ENCODE results near the gene SLC27A5.
"Not testable (repeated sequence)": the region's sequence is repeated elsewhere in the genome, so short reads cannot be mapped to it uniquely, and the experiment has no call there.

SLC27A5 gene

GRCh38 chr19:58474997-58475713, 36.6 kb downstream of the SLC27A5 start:
- CTCF ChIA-PET = no interaction called here
- no peak for DNase-seq (ENCODE audit: extremely low spot score)
- TF ChIP-seq CTBP1 (IDR thresholded peaks at IDR 0.05; ENCODE audit: borderline replicate concordance) = no peak
- no peak for TF ChIP-seq TARDBP (IDR thresholded peaks at IDR 0.05)
- TF ChIP-seq SP1 (IDR thresholded peaks at IDR 0.05) = no peak
- TF ChIP-seq FOXK2 (IDR thresholded peaks at IDR 0.05) = no peak
- no peak for TF ChIP-seq SUZ12 (IDR thresholded peaks at IDR 0.05)
- TF ChIP-seq LEF1 (IDR thresholded peaks at IDR 0.05; ENCODE audit: borderline replicate concordance) = no peak
- TF ChIP-seq FOXM1 (IDR thresholded peaks at IDR 0.05; ENCODE audit: borderline replicate concordance) = no peak
- no peak for TF ChIP-seq ARNT (IDR thresholded peaks at IDR 0.05)
- no peak for TF ChIP-seq FOXA1 (IDR thresholded peaks at IDR 0.05)
- POLR2A ChIA-PET = interaction anchor here (1.2 to 2.5 kb wide), 5 partner anchors 9 to 67 kb away, joined by 3 to 14 read pairs (median 5); partner anchors contain the start of genes ZBTB45, ZNF324, ZNF324B and ZNF584

DNA sequence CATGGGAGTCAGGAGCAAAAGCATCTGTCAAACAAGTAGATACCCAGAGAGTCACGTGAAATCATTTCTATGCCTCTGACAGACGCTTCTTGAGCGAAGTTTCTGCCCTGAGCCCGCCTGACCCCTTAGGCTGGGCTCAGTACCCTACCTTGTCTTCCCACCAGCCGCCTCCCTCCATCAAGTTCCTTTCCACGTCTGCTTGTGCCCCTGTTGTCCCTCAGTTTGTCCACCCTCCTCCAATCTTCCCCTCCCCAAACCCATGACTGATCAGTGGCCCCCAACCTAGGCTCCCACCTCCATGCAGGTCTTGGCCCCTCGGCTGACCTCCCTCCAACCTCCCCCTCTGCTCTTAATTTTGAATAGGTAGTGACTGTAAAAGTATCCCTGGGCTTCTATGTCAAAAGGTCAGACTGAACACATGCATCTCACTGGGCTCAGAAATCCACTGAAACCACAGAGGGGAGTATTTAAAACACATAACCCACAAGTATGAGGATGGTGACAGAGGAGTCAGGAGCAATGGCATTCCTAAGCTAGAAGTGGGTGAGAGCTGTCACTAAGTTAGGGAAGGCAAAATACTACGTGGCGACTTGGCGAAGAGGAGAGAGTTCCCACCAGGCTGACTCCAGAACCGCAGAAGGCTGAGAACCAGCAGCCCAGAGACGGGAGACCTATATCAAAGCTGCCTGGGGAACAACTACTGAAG, 37.3 kb downstream of the SLC27A5 start:
- POLR2A ChIA-PET = interaction anchor here (1.3 to 2.5 kb wide), 2 partner anchors 45 to 66 kb away, joined by 3 to 14 read pairs; partner anchors contain the start of genes ZBTB45 and ZNF584
- TF ChIP-seq SUZ12 (IDR thresholded peaks at IDR 0.05) = no peak
- no peak for TF ChIP-seq CTBP1 (IDR thresholded peaks at IDR 0.05; ENCODE audit: borderline replicate concordance)
- no peak for TF ChIP-seq ZNF384 (IDR thresholded peaks at IDR 0.05)
- no peak for TF ChIP-seq ARNT (IDR thresholded peaks at IDR 0.05)
- TF ChIP-seq HDGF (IDR thresholded peaks at IDR 0.05; ENCODE audit: borderline replicate concordance) = no peak
- TF ChIP-seq ELF4 (IDR thresholded peaks at IDR 0.05) = no peak
- no peak for TF ChIP-seq BHLHE40 (IDR thresholded peaks at IDR 0.05; ENCODE audit: borderline replicate concordance)
- no peak for TF ChIP-seq L3MBTL2 (conservative IDR thresholded peaks at IDR 0.05)
- TF ChIP-seq TARDBP (IDR thresholded peaks at IDR 0.05) = no peak
- no peak for TF ChIP-seq LEF1 (IDR thresholded peaks at IDR 0.05; ENCODE audit: borderline replicate concordance)
- TF ChIP-seq FOXM1 (IDR thresholded peaks at IDR 0.05; ENCODE audit: borderline replicate concordance) = no peak
- CTCF ChIA-PET = no interaction called here

DNA sequence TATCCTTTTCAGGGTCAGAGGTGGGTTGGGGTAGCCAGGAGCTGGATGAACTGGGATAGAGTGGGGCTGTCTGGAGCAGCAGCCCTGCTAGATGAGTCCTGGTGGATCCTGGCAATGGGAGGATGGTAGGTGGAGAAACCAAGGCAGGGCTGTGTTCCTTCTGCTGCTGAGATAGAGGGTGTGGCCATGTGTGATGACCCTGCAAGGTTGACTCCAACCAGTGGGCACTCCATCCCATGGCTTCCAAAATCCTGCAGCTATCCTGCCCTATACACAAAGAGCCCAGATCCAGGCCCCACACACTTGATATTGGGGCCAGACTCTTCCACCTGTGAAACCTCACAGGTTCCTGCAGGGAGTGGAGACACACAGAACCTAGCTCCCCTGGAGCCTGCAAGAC, 38.0 kb downstream of the SLC27A5 start:
- TF ChIP-seq FOXK2 (IDR thresholded peaks at IDR 0.05) (no peak), BHLHE40 (IDR thresholded peaks at IDR 0.05; ENCODE audit: borderline replicate concordance) (no peak), L3MBTL2 (conservative IDR thresholded peaks at IDR 0.05) (no peak), PKNOX1 (IDR thresholded peaks at IDR 0.05) (no peak), FOXA1 (IDR thresholded peaks at IDR 0.05) (no peak), ELF4 (IDR thresholded peaks at IDR 0.05) (no peak), TARDBP (IDR thresholded peaks at IDR 0.05) (no peak), FOXM1 (IDR thresholded peaks at IDR 0.05; ENCODE audit: borderline replicate concordance) (no peak), ZNF384 (IDR thresholded peaks at IDR 0.05) (no peak), HDGF (IDR thresholded peaks at IDR 0.05; ENCODE audit: borderline replicate concordance) (no peak), ARNT (IDR thresholded peaks at IDR 0.05) (no peak), SP1 (IDR thresholded peaks at IDR 0.05) (no peak), LEF1 (IDR thresholded peaks at IDR 0.05; ENCODE audit: borderline replicate concordance) (no peak), SUZ12 (IDR thresholded peaks at IDR 0.05) (no peak), CTBP1 (IDR thresholded peaks at IDR 0.05; ENCODE audit: borderline replicate concordance) (no peak), NFRKB (IDR thresholded peaks at IDR 0.05) (no peak)
- POLR2A ChIA-PET = interaction anchor here (0.6 kb wide), 1 partner anchor 10 kb away, joined by 3 read pairs; no protein-coding TSS in a partner anchor
- CTCF ChIA-PET = no interaction called here
- DNase-seq (ENCODE audit: extremely low spot score) = no peak

More for the DNA sequence above, 37.3 kb downstream of the SLC27A5 start:
- no peak for DNase-seq (ENCODE audit: extremely low spot score)

GRCh38 chr19:58471736-58472135, 40.1 kb downstream of the SLC27A5 start:
- ChIA-PET POLR2A (no interaction called here), CTCF (no interaction called here)
- DNase-seq (ENCODE audit: extremely low spot score) = no peak
- TF ChIP-seq LEF1 (IDR thresholded peaks at IDR 0.05; ENCODE audit: borderline replicate concordance) (no peak), HDGF (IDR thresholded peaks at IDR 0.05; ENCODE audit: borderline replicate concordance) (no peak), FOXA1 (IDR thresholded peaks at IDR 0.05) (no peak), TARDBP (IDR thresholded peaks at IDR 0.05) (no peak), CTBP1 (IDR thresholded peaks at IDR 0.05; ENCODE audit: borderline replicate concordance) (no peak), FOXM1 (IDR thresholded peaks at IDR 0.05; ENCODE audit: borderline replicate concordance) (no peak), NFRKB (IDR thresholded peaks at IDR 0.05) (no peak), FOXK2 (IDR thresholded peaks at IDR 0.05) (no peak), ARNT (IDR thresholded peaks at IDR 0.05) (no peak), PKNOX1 (IDR thresholded peaks at IDR 0.05) (no peak), SP1 (IDR thresholded peaks at IDR 0.05) (no peak), L3MBTL2 (conservative IDR thresholded peaks at IDR 0.05) (no peak), ZNF384 (IDR thresholded peaks at IDR 0.05) (no peak), BHLHE40 (IDR thresholded peaks at IDR 0.05; ENCODE audit: borderline replicate concordance) (no peak), SUZ12 (IDR thresholded peaks at IDR 0.05) (no peak), ELF4 (IDR thresholded peaks at IDR 0.05) (no peak)

DNA sequence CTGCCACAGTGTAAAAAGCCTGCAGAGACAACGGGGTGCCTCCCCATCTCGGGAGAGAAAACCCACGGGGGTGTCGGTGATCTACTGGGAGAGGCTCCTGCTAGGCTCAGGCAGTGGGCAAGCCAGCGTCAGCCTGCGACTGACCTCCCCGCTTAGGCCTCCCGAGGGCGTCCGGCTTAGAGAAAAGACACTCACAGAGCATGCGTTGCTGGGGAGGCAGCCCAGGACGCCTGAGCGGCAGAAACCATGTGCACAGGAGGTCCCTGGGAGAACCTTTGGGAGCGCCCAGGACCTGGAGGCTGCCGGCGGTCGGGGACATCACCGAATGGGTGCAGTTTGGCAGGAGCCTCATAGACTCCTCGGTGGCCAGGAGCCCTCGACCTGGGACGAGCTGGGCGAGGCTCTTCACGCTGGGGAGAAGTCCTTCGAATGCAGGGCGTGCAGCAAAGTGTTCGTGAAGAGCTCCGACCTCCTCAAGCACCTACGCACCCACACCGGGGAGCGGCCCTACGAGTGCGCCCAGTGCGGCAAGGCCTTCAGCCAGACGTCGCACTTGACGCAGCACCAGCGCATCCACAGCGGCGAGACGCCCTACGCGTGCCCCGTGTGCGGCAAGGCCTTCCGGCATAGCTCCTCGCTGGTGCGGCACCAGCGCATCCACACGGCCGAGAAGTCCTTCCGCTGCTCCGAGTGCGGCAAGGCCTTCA, 40.8 kb downstream of the SLC27A5 start:
- DNase-seq (ENCODE audit: extremely low spot score); CTCF ChIA-PET; POLR2A ChIA-PET: not testable (repeated sequence)

All from HEK293T (cell line).